ENCODE data around the gene SLC22A13. TPM values are rescaled to one million over a fixed set of nuclear protein-coding genes. Genes with fewer than 3 reads are reported as not detected.

SLC22A13 gene
- total and polyA plus RNA-seq, 9 of the 15 experiments (the other 6 are each of a cell fraction or from before 2014, with no cell fraction given) = 0.09 to 0.49 (median 0.17) TPM; not detected in 3

DNA sequence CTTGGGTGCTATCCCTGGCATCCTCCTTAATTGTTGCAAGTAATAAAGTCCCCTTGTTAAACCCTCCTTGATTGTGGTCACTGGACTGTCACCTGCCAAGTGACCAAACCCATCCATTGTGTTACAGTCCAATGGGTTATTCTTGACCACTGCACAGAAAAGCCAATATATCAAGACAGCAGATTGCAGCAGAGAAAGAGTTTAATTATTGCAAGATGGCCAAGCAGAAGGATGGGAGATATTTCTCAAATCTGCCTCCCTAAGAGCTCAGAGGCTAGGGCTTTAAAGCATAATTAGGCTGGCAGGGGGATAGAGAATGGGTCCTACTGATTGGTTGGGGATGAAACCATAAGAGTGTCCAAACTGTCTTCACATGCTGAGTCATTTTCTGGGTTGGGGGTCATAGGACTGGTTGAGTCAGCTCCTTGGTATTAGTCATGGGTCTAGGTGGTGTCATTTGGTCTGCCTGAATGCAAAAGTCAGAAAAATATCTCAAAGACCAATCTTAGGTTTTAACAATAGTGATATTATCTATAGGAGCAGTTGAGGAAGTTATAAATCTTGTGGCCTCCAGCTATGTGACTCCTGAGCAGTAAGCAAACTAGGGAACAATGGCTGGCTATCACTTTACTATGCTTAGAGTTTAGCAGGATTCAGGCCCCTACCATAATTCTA, 61.9 kb downstream of the SLC22A13 start (continued):
- TF ChIP-seq NFE2L1 (tag; IDR thresholded peaks at IDR 0.05; ENCODE audit: borderline replicate concordance, low read depth) (no peak), CEBPG (CRISPR knock-in tag; IDR thresholded peaks at IDR 0.05) (no peak), CEBPG (tag; conservative IDR thresholded peaks at IDR 0.05 in 1 of 2, IDR thresholded peaks at IDR 0.05 in 1 of 2) (peak in 1 of 2 experiments; percentile 34; a peak in 1 of 4 replicates), JUN (IDR thresholded peaks at IDR 0.05; ENCODE audit: borderline replicate concordance, low read depth, low read length) (peak; percentile 98), JUN (CRISPR knock-in tag; IDR thresholded peaks at IDR 0.05; ENCODE audit: borderline replicate concordance) (no peak), ZNF57 (CRISPR knock-in tag; IDR thresholded peaks at IDR 0.05) (no peak), KDM5B (IDR thresholded peaks at IDR 0.05; ENCODE audit: insufficient replicate concordance, low read depth, low read length) (no peak), SAP30 (IDR thresholded peaks at IDR 0.05; ENCODE audit: borderline replicate concordance, insufficient read depth, low read depth, low read length, poor library complexity, severe bottlenecking) (no peak), ESRRA (IDR thresholded peaks at IDR 0.05; ENCODE audit: borderline replicate concordance, low read depth) (no peak), CXXC5 (CRISPR knock-in tag; IDR thresholded peaks at IDR 0.05) (no peak), BMI1 (IDR thresholded peaks at IDR 0.05; ENCODE audit: low read length) (no peak), ZSCAN32 (CRISPR knock-in tag; IDR thresholded peaks at IDR 0.05) (no peak), LEF1 (IDR thresholded peaks at IDR 0.05) (no peak), NFRKB (IDR thresholded peaks at IDR 0.05; ENCODE audit: low read depth) (no peak), MAFK (IDR thresholded peaks at IDR 0.05; ENCODE audit: low read length) (peak; percentile 76; the same call in 1 of the 2 replicates), ZNF197 (CRISPR knock-in tag; IDR thresholded peaks at IDR 0.05; ENCODE audit: low read depth) (no peak), BACH1 (tag; IDR thresholded peaks at IDR 0.05) (peak; percentile 88), MAFG (tag; conservative IDR thresholded peaks at IDR 0.05) (peak; percentile 78), IRF2 (CRISPR knock-in tag; IDR thresholded peaks at IDR 0.05) (no peak)
- TF ChIP-seq, protein P1, sequence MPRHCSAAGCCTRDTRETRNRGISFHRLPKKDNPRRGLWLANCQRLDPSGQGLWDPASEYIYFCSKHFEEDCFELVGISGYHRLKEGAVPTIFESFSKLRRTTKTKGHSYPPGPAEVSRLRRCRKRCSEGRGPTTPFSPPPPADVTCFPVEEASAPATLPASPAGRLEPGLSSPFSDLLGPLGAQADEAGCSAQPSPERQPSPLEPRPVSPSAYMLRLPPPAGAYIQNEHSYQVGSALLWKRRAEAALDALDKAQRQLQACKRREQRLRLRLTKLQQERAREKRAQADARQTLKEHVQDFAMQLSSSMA (CRISPR knock-in tag; IDR thresholded peaks at IDR 0.05) = no peak
- TF ChIP-seq, protein P2, sequence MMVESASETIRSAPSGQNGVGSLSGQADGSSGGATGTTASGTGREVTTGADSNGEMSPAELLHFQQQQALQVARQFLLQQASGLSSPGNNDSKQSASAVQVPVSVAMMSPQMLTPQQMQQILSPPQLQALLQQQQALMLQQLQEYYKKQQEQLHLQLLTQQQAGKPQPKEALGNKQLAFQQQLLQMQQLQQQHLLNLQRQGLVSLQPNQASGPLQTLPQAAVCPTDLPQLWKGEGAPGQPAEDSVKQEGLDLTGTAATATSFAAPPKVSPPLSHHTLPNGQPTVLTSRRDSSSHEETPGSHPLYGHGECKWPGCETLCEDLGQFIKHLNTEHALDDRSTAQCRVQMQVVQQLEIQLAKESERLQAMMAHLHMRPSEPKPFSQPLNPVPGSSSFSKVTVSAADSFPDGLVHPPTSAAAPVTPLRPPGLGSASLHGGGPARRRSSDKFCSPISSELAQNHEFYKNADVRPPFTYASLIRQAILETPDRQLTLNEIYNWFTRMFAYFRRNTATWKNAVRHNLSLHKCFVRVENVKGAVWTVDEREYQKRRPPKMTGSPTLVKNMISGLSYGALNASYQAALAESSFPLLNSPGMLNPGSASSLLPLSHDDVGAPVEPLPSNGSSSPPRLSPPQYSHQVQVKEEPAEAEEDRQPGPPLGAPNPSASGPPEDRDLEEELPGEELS (CRISPR knock-in tag; IDR thresholded peaks at IDR 0.05; ENCODE audit: borderline replicate concordance) = no peak
- TF ChIP-seq, protein P3, sequence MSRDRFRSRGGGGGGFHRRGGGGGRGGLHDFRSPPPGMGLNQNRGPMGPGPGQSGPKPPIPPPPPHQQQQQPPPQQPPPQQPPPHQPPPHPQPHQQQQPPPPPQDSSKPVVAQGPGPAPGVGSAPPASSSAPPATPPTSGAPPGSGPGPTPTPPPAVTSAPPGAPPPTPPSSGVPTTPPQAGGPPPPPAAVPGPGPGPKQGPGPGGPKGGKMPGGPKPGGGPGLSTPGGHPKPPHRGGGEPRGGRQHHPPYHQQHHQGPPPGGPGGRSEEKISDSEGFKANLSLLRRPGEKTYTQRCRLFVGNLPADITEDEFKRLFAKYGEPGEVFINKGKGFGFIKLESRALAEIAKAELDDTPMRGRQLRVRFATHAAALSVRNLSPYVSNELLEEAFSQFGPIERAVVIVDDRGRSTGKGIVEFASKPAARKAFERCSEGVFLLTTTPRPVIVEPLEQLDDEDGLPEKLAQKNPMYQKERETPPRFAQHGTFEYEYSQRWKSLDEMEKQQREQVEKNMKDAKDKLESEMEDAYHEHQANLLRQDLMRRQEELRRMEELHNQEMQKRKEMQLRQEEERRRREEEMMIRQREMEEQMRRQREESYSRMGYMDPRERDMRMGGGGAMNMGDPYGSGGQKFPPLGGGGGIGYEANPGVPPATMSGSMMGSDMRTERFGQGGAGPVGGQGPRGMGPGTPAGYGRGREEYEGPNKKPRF (IDR thresholded peaks at IDR 0.05; ENCODE audit: low read depth, low read length) = no peak
- TF ChIP-seq, protein P4, sequence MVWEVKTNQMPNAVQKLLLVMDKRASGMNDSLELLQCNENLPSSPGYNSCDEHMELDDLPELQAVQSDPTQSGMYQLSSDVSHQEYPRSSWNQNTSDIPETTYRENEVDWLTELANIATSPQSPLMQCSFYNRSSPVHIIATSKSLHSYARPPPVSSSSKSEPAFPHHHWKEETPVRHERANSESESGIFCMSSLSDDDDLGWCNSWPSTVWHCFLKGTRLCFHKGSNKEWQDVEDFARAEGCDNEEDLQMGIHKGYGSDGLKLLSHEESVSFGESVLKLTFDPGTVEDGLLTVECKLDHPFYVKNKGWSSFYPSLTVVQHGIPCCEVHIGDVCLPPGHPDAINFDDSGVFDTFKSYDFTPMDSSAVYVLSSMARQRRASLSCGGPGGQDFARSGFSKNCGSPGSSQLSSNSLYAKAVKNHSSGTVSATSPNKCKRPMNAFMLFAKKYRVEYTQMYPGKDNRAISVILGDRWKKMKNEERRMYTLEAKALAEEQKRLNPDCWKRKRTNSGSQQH (CRISPR knock-in tag; IDR thresholded peaks at IDR 0.05) = no peak

All from K562 (cell line).